ENCODE data around the gene MMEL1. TPM values are rescaled to one million over a fixed set of nuclear protein-coding genes. Genes with fewer than 3 reads are reported as not detected.
"Not testable (repeated sequence)": the region's sequence is repeated elsewhere in the genome, so short reads cannot be mapped to it uniquely, and the experiment has no call there.

The MMEL1 gene
- total RNA-seq, 2 donors from 2014 or later: not detected

DNA sequence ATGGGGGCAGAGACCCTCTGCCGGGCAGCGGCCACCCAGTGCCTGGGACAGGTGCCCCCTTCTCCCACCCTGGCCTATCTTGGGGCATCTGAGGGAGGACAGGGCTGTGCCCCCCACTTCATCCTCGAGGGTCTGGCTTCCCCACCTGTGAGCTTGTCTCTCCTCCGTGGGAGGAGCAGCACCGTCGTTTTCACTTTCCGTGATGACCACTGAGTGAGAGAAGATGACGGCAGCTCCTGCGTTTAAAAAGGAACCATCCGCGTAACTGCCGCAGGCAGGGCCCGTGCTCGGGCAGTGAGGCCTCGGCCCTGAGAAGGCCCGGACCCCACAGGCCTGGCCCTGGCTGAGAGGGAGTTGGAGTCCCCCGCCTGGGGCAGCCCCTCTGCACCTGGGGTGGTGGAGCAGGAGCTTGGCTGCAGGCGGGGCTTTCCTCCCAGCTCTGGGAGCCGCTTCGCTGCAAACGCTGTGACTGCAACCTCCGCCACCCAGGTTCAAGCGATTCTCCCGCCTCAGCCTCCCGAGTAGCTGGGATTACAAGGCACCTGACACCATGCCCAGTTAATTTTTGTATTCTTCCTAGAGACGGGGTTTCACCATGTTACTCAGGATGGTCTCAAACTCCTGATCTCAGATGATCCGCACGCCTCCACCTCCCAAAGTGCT, 83.3 kb downstream of the MMEL1 start:
- H3K27ac ChIP-seq: peak overlapping the region; percentile 94 to 95
- H3K4me3 ChIP-seq: peak overlapping the region; percentile 64
- H3K4me1 ChIP-seq (ENCODE audit: control insufficient read depth in 1 of 2, low read depth in 2 of 2): peaks cover 16 to 31% of the 10 kb centered on the region in 2 donors
- DNase-seq (ENCODE audit: low spot score); H3K36me3 ChIP-seq; ATAC-seq (ENCODE audit: insufficient number of reproducible peaks, low FRiP score, low read depth); H3K9me3 ChIP-seq; H3K27me3 ChIP-seq (replicated peaks; ENCODE audit: insufficient read depth): not testable (repeated sequence)

DNA sequence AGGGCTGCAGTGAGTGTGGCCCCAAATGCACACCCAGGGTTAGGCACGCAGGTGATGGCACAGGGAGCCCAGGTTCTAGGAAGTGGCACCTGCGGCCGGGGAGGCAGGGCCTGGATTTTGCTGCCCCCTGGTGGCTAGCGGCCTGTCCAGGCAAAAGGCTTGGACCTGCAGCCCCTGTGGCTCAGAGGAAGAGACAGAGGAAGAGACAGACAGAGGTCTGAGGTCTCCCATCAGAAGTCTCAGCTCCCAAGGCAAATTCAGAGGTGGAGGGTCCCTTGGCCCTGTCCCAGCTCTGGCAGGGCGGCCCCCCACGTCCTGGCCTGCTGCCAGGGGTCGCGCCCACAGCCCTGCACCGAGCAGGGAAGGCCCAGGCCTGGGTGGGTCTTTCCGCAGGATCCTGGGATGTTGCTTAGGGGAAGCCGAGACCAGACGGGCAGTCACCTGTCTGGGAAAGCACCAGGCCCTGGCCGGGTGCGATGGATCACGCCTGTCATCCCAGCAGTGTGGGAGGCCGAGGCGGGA, 84.7 kb downstream of the MMEL1 start:
- no peaks in the 10 kb centered on the region for H3K36me3 ChIP-seq
- no peaks in the 10 kb centered on the region for H3K9me3 ChIP-seq
- DNase-seq (ENCODE audit: low spot score) (no peak), ATAC-seq (ENCODE audit: insufficient number of reproducible peaks, low FRiP score, low read depth) (no peak)
- H3K4me1 ChIP-seq (ENCODE audit: control insufficient read depth in 1 of 2, low read depth in 2 of 2): peaks cover 16 to 31% of the 10 kb centered on the region in 2 donors
- H3K4me3 ChIP-seq: peak overlapping the region; percentile 64
- peak overlapping the region; percentile 94 to 95 for H3K27ac ChIP-seq
- no peaks in the 10 kb centered on the region for H3K27me3 ChIP-seq (replicated peaks; ENCODE audit: insufficient read depth)
- peak; percentile 95 for TF ChIP-seq CTCF (IDR thresholded peaks at IDR 0.05)

DNA sequence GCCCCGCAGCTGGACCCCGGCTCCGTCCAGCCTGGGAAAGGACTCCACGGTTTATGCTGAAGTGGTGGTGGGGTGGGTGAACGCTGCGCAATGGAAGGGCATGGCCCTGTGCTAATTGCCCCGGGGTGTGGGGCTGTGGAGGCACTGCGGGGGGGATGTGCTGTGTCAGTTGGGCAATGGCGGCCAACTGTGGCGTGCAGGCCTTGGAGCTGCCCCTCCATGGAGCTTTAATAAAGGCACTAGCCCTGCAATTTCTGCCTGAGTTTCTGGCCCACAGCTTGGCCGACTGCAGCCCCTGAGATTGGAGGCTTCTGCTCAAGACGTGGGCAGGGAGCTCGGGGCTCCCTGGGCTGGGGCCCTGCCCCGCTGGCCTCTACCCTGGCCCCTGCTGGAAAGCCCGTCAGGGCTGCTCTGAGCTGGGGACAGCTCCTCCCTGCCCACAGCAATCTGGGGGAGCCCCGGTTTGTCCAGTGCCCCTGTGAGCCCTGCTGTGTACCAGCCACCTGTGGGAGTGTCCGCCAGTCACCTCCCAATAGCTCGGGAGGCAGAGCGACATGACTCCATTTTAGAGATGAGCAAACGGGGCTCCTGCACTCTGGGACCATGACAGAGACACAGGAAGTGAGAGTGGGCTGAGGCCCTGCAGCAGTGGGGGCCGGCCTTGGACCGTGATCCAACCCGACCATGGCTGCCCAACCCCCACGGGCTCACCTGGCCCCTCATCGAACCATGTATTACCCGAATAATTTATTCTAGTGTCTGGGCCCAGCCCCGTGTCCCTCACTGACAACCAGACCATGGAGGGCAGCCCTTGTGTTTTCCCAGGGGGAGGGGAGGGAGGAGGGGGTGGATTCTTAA, 85.4 kb downstream of the MMEL1 start:
- no peaks in the 10 kb centered on the region for H3K9me3 ChIP-seq
- H3K27me3 ChIP-seq (replicated peaks; ENCODE audit: insufficient read depth): no peaks in the 10 kb centered on the region
- ATAC-seq (ENCODE audit: insufficient number of reproducible peaks, low FRiP score, low read depth): no peak
- DNase-seq (ENCODE audit: low spot score): no peak
- H3K27ac ChIP-seq: peak overlapping the region; percentile 94 to 95
- H3K36me3 ChIP-seq: no peaks in the 10 kb centered on the region
- H3K4me1 ChIP-seq (ENCODE audit: control insufficient read depth in 1 of 2, low read depth in 2 of 2): peaks cover 16 to 31% of the 10 kb centered on the region in 2 donors
- no peak for TF ChIP-seq CTCF (IDR thresholded peaks at IDR 0.05)
- peak overlapping the region; percentile 64 for H3K4me3 ChIP-seq

DNA sequence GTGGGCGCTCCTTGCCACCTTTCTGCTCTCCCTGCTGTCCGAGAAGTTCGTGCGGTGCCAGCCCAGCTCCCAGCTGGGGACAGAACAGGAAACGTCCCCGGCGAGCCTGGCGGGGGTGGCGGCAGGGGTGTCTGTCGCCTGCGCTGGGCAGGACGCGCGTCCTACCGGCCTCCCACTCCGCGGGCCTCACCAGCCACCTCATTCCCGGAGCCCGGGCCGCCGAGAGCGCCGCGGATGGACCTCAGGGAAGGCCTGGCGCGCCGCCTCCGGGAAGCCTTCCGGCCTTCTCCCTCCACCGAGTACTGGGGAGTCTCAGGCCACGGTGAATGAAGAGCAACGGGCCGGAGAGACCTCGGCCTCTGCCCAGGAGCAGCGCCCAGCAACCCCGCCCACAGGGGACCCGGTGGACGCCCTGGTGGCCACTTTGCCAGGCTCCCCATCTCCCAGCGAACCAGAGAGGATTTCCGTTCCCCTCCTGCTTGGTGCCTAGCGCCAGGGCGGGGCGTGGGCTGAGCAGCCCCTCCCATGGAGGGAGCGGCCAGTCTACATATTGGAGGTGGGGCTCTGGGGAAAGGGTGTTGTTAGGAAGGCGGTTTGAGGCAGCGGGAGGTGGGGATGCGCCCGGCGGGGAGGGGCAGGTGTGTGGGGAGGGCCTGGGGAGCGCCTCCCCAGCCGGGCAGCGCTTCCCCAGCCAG, 86.2 kb downstream of the MMEL1 start:
- no peak for TF ChIP-seq CTCF (IDR thresholded peaks at IDR 0.05)
- no peaks in the 10 kb centered on the region for H3K36me3 ChIP-seq
- ATAC-seq (ENCODE audit: insufficient number of reproducible peaks, low FRiP score, low read depth): peak; percentile 18
- peak overlapping the region; percentile 64 for H3K4me3 ChIP-seq
- H3K4me1 ChIP-seq (ENCODE audit: control insufficient read depth in 1 of 2, low read depth in 2 of 2): peaks cover 16 to 31% of the 10 kb centered on the region in 2 donors
- peak overlapping the region; percentile 61 to 94 for H3K27ac ChIP-seq
- H3K9me3 ChIP-seq: no peaks in the 10 kb centered on the region
- peak; percentile 47 for DNase-seq (ENCODE audit: low spot score)
- no peaks in the 10 kb centered on the region for H3K27me3 ChIP-seq (replicated peaks; ENCODE audit: insufficient read depth)

- no peak for ATAC-seq (ENCODE audit: insufficient number of reproducible peaks, low FRiP score, low read depth)
- H3K27ac ChIP-seq: peak overlapping the region; percentile 61 to 94
Observed at GRCh38 chr1:2545754-2546514, 86.9 kb downstream of the MMEL1 start.

More at GRCh38 chr1:2545754-2546514, 86.9 kb downstream of the MMEL1 start:
- no peaks in the 10 kb centered on the region for H3K27me3 ChIP-seq (replicated peaks; ENCODE audit: insufficient read depth)
- H3K4me3 ChIP-seq: peak overlapping the region; percentile 64
- DNase-seq (ENCODE audit: low spot score): peak; percentile 66
- H3K9me3 ChIP-seq: no peaks in the 10 kb centered on the region
- no peak for TF ChIP-seq CTCF (IDR thresholded peaks at IDR 0.05)
- H3K4me1 ChIP-seq (ENCODE audit: control insufficient read depth in 1 of 2, low read depth in 2 of 2): peaks cover 16 to 31% of the 10 kb centered on the region in 2 donors
- no peaks in the 10 kb centered on the region for H3K36me3 ChIP-seq

Data from thoracic aorta (tissue), 2 donors.